ENCODE results near the gene SDR42E1. TPM values are rescaled to one million over a fixed set of nuclear protein-coding genes. Genes with fewer than 3 reads are reported as not detected.

SDR42E1 gene
- total and polyA plus RNA-seq, 9 donors: 0.13 to 2.3 (median 0.67) TPM

- Histone ChIP-seq H3K36me3 (no peaks in the 10 kb centered on the region), H3K9me3 (no peaks in the 10 kb centered on the region), H3K4me1 (ENCODE audit: insufficient read depth) (no peaks in the 10 kb centered on the region), H3K27ac (no peak overlapping the region), H3K4me3 (no peak overlapping the region), H3K27me3 (no peaks in the 10 kb centered on the region)
- TF ChIP-seq POLR2A (IDR thresholded peaks at IDR 0.05) (no peak), EP300 (IDR thresholded peaks at IDR 0.05) (no peak)
- TF ChIP-seq, protein P1, sequence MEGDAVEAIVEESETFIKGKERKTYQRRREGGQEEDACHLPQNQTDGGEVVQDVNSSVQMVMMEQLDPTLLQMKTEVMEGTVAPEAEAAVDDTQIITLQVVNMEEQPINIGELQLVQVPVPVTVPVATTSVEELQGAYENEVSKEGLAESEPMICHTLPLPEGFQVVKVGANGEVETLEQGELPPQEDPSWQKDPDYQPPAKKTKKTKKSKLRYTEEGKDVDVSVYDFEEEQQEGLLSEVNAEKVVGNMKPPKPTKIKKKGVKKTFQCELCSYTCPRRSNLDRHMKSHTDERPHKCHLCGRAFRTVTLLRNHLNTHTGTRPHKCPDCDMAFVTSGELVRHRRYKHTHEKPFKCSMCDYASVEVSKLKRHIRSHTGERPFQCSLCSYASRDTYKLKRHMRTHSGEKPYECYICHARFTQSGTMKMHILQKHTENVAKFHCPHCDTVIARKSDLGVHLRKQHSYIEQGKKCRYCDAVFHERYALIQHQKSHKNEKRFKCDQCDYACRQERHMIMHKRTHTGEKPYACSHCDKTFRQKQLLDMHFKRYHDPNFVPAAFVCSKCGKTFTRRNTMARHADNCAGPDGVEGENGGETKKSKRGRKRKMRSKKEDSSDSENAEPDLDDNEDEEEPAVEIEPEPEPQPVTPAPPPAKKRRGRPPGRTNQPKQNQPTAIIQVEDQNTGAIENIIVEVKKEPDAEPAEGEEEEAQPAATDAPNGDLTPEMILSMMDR (IDR thresholded peaks at IDR 0.05): no peak
- intact Hi-C loops (cut with DNase I): no loop called here
- DNase-seq: no peak
- 77 to 89% (median 80%) methylated on average over 7 of the region's 7 CpGs for WGBS, 3 donors
These were observed 11.9 kb upstream of the SDR42E1 start for GRCh38 chr16:82023206-82023605.

GRCh38 chr16:82020051-82020450 lies 8.8 kb upstream of the SDR42E1 start:
- Histone ChIP-seq H3K36me3 (no peaks in the 10 kb centered on the region), H3K27me3 (no peaks in the 10 kb centered on the region), H3K4me3 (no peak overlapping the region), H3K27ac (no peak overlapping the region), H3K9me3 (no peaks in the 10 kb centered on the region), H3K4me1 (ENCODE audit: insufficient read depth) (no peaks in the 10 kb centered on the region)
- DNase-seq: no peak
- WGBS, 3 donors: 78 to 81% (median 78%) methylated on average over 5 of the region's 5 CpGs
- TF ChIP-seq POLR2A (IDR thresholded peaks at IDR 0.05) (no peak), EP300 (IDR thresholded peaks at IDR 0.05) (no peak)
- TF ChIP-seq, protein P1 (IDR thresholded peaks at IDR 0.05): no peak
- intact Hi-C loops (cut with DNase I): no loop called here

GRCh38 chr16:82019535-82019934 lies 8.3 kb upstream of the SDR42E1 start:
- Histone ChIP-seq H3K4me3 (no peak overlapping the region), H3K4me1 (ENCODE audit: insufficient read depth) (no peaks in the 10 kb centered on the region), H3K27me3 (no peaks in the 10 kb centered on the region), H3K36me3 (no peaks in the 10 kb centered on the region), H3K27ac (no peak overlapping the region), H3K9me3 (no peaks in the 10 kb centered on the region)
- intact Hi-C loops (cut with DNase I): no loop called here
- no peak for DNase-seq
- TF ChIP-seq, protein P1 (IDR thresholded peaks at IDR 0.05): no peak
- no peak for TF ChIP-seq POLR2A (IDR thresholded peaks at IDR 0.05)
- no peak for TF ChIP-seq EP300 (IDR thresholded peaks at IDR 0.05)
- 52 to 60% (median 52%) methylated on average over 8 of the region's 8 CpGs for whole genome bisulfite sequencing, 3 donors

GRCh38 chr16:82017911-82018568 lies 6.8 kb upstream of the SDR42E1 start:
- H3K27me3 ChIP-seq: no peaks in the 10 kb centered on the region
- WGBS, 3 donors: 61 to 69% (median 61%) methylated on average over 6 of the region's 6 CpGs
- H3K27ac ChIP-seq: no peak overlapping the region
- intact Hi-C loops (cut with DNase I): no loop called here
- H3K36me3 ChIP-seq: no peaks in the 10 kb centered on the region
- no peaks in the 10 kb centered on the region for H3K4me1 ChIP-seq (ENCODE audit: insufficient read depth)
- no peak overlapping the region for H3K4me3 ChIP-seq
- TF ChIP-seq, protein P1 (IDR thresholded peaks at IDR 0.05): no peak
- no peak for TF ChIP-seq EP300 (IDR thresholded peaks at IDR 0.05)
- no peak for TF ChIP-seq POLR2A (IDR thresholded peaks at IDR 0.05)
- DNase-seq: no peak
- no peaks in the 10 kb centered on the region for H3K9me3 ChIP-seq
